ENCODE data around the gene SORL1-AS1.

SORL1-AS1 gene

DNA sequence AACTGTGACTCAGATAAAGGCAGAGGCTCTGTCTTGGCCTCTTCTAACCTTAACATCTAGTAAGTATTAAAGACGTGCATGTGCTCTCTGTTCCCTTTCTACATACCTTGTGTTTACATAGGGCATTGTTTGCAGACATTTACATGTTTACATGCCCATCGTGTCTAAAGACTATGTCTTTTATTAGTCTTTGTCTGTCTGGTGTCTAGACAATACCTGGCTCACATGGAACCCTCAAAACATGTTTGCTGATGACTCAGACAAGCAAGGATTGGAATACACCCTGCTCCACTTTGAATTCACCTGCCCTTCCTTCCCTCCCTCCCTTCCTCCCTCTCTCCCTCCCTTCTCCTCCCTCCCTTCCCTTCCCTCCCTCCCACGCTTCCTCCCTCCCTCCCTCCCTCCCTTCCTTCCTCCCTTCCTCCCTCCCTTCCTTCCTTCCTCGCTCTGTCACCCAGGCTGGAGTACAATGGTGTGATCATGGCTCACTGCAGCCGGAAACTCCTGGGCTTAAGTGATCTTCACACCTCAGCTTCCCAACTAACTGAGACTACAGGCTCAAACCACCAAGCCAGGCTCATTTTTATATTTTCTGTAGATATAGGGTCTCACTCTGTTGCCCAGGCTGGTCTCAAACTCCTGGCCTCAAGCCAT is 23.7 kb upstream of the SORL1-AS1 start:
- DNase-seq (ENCODE audit: low spot score) = no peak

DNA sequence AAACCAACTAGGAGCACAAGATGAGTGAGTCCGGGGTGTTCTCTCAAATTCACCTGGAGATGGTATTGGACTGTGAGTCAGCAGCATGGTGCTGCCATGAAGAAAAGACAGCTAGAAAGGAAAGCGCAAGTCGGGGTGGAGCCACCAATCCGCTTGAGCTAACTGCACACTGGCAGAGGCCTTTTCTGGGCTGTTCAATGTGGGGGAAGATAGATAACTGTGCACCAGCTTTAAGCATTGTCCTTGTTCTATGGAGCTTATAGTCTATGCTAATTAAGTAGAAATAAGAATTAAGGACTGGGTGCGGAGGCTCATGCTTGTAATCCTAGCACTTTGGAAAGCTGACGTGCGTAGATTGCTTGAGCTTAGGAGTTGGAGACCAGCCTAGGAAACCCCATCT is 21.9 kb upstream of the SORL1-AS1 start:
- no peak for DNase-seq (ENCODE audit: low spot score)

DNA sequence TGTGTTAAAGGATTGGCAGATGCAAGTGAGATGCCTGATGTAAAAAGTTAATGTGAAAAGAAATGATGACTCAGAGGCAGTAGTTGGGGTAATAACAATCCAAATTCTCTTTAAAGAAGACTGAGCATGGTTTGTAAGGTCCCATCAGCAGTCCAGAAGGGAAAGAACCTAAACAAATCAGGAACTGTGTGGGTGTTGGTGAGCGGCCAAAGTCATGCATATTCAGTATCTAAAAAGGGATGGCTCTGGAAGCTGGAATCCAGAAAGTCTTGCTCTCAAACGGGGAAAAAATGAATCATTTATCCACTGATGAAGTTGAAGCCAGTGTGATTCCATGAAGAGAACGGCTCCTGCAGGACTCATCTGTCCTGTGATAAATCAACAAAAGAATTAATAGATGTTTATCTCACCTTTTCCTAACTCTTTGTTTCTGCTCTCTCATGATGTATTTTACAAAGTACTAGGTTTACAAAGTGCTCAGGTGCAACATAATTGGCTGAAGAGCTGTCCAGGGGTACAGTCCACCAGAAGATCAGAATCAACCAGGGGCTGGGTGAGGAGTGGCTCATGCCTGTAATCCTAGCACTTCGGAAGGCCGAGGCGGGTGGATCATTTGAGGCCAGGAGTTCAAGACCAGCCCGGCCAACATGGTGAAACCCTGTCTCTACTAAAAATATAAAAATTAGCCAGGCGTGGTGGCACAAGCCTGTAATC is 20.5 kb upstream of the SORL1-AS1 start:
- no peak for DNase-seq (ENCODE audit: low spot score)

DNA sequence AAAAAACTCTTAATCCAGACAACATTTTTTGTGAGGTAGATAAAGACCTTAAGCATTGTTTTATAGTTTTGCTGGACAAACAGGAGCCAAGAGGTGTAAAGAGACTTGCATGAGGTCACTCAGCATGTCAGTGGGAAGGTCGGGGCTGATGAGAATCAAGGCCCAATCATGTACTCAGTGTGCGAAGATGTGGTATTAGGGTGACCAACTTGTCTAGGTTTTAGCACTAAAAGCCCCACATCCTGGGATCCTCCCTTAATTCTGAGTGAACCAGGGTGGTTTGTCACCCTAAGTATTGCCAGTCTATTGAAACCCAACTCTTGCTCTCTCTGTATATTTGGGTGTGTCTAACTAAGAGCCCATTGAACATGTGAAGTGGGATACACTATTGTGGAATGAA is 19.5 kb upstream of the SORL1-AS1 start:
- no peak for DNase-seq (ENCODE audit: low spot score)

DNA sequence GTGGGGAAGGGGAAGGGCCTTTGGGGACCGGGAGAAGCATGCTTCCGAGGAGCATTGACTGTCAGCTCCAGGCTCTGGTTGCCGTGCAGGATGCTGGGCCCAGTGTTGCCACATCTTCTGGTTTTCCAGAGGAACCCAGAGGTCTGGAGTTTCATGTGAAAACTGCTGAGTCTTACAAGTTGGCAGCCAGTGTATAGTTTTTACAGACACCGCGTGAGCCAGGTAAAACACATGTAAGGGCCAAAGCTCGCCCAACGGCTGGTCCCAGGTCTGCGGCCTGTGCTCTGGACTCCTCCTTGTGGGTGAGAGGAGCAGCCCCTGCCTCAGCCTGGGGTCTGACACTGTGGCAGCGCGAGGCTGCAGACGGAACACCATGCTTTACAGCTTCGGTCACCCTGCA is 18.4 kb upstream of the SORL1-AS1 start:
- DNase-seq (ENCODE audit: low spot score) = no peak

DNA sequence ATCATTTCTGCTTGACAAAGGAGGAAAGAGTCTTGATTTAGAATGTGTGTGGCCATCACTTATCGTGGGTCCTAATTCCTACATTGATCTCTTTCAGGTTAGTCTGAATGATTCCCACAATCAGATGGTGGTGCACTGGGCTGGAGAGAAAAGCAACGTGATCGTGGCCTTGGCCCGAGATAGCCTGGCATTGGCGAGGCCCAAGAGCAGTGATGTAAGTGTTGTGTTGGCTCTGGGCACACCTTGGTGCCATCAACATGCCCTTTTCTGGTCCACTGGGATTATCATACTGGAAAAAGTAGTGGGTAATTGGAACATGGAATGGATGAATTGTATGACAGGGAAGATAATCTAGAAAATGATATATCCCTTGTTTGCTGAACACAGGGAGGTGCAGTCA is 17.1 kb upstream of the SORL1-AS1 start:
- DNase-seq (ENCODE audit: low spot score) = no peak

DNA sequence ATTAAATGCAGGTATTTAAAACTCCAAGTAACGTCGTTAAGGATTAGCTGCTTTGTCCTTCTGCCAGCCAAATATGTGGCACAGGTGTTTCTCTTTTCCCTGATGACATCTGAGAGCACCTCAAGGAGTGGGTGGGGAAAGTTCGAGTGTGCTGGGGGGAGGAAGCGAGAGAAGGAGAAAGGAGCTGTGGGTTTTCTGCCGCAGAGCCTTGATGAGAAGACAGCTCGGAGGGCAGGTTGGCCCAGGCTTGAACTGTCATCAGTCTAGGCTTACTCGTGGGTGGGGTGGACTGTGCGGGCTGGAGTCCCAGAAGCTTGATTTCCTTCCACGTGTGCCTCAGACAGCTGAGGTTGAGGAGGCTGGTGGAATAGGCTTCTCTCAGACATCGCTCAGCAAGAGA is 15.2 kb upstream of the SORL1-AS1 start:
- DNase-seq (ENCODE audit: low spot score) = no peak

DNA sequence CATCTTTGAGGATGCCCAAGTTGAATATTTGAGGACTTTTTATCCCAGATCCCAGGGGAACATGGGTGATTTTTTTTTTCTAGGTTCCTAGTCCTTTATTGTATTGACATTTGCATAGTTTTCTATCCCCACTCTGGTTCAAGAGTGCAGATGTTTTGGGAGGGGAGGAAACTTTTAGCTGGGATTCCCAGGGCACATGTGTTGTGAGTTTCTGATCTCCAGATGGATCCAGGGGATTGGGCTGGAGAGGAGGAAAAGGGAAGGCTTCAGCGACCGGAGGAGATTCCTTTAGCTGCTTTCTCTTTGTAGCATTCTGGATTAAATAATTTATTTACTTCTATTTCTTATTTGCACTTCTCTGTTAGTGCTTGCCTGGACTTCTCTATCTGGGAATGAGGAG is 14.7 kb upstream of the SORL1-AS1 start:
- DNase-seq (ENCODE audit: low spot score) = no peak

DNA sequence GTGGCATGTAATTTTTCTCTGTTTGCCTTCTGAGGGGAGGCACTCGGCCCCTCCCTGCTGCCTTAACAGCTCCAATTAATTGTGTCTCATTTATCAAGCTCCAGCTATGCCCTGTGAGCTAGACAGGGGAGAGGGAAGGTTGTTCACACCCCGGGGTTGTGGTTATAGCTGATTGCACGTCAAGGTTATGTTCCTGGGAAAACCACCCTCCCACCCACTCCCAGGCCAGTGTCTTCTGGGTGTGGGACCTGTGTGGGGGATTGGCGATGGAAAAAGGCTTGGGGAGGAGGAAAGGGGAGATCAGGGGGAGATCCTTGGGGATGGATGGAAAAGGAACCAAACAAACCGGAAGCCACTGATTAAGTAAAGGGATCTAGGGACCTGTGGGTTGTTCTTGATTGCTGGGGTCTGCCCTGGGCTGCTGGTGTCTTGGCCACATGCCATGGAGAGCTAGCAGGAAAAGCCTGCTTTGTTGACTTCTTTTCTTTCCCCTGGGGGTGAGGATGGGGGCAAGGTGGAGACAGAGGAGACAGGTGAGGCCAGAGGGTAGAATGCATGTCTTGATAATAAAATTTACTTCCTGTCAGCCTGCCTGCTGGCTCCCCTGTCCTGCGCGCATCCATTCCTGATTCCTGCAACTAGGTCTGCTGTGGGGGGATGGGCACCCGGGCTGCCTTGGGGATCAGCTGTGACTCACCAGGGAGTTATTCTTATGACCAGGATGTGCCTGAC is 13.5 kb upstream of the SORL1-AS1 start:
- DNase-seq (ENCODE audit: low spot score) = no peak

DNA sequence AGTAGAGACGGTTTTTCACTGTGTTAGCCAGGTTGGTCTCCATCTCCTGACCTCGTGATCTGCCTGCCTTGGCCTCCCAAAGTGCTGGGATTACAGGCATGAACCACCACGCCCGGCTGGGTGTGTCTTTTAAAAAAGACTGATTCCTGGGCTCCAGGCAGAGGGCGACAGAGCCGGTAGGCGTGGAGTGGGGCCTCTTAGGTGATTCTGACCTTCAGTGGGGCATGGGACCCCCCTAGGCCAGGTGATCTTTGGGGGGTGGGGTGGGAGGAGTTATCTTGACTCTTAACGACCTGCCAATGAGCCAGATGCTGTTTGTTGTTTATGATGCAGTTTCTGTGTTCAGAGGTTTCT is 12.9 kb upstream of the SORL1-AS1 start:
- DNase-seq (ENCODE audit: low spot score) = no peak

DNA sequence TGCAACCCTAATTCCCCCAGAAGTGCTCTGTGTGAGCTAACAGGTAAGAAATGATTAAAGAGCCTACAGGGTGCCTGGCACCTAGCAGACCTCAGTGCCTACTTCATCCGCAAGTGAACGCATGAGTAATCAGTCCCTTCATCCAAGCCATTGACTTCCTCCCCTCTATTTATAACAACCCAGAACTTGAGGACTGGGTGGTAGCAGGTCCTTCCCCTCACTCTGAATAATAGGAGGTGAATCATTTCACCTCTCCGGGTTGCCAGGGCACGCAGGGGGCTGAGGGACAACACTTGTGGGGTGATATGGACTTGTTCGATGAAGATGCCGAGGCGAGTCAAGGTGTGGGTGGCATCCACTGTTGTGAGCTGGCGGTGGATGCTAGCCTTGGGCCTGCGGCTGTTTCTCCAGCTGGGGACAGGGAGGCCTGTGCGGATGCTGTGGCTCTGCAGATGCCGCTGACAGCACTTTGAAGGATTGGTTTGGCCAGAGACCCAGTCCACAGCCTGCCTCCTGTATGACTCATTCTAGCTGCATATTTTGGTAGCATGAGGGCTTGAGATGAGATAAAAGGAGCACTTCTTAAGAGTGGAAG is 11.7 kb upstream of the SORL1-AS1 start:
- peak; percentile 64 for DNase-seq (ENCODE audit: low spot score)

DNA sequence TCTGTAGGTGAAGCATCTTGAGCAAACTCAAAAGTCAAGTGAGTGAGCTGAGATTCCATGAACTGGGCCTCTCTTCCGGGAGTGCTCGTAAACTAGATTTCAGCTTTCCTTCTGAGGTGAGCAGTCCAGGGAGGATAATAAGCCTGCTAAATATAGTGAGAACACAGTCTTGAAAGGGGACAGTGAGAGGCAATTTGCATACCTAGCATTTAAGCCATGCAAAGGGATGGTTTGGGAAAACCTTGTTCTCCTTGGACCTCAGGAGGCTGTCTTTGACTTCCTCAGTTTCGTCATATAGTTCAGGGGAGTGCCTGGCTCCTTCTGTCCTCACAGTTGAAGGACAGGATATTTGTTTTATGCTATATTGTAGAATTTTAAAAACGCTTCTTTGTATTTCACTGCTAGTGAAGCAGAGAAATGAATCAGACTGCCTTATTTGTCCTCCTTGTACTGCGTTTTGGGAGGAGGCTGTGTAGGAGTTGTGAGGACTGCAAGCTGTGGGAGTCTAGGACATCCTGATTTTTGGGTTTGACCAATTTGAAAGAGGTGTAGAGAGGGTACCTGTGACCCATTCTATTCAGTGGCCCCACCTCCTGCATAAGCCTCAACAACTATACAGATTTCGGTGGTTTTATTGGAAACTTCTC is 11.0 kb upstream of the SORL1-AS1 start:
- DNase-seq (ENCODE audit: low spot score) = peak; percentile 62

DNA sequence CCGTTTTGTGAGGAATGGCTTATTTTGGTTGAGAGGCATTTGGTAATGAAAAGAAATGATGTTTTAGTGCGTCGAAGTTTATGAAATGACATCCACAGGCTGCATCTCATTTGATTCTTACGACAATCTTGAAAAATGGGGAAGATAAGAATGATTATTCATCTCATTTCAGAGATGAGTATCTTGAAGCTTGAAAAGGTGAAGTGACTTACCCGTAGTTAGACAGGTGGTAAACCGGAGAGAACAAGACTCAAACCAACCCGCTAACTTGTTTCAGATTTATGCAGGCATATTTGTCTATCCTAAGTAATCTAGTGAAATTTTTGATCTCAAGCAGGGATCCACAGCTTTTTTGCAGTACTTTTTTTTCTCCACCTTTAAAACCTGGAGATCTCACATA is 9.1 kb upstream of the SORL1-AS1 start:
- no peak for DNase-seq (ENCODE audit: low spot score)

DNA sequence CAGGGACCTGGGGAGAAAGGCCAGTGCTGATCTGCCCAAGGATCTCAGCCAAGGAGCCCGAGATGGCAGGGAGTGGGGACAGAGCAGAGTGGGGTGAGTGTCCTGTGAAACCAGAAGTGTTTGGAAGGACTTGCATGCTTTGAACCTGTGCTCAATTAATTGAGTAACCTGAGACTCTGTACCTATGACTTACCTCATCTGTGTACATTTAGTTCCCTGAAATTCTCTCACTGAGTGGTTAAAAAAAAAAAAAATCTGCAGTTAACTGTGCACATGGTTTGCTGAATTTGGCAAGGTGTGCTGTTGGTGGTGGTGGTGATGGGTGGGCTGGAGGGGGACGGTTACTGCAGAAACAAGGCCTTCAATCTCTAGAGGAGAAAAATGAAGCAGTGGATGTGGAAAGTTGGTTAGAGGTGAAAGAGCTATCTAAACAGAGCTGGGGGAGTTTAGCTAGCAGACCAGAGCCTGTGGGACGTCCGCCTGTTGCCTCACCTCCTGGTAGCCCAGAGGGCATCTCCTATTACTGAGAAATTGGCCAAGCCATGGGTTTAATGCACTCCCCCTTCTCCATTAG is 8.3 kb upstream of the SORL1-AS1 start:
- no peak for DNase-seq (ENCODE audit: low spot score)

DNA sequence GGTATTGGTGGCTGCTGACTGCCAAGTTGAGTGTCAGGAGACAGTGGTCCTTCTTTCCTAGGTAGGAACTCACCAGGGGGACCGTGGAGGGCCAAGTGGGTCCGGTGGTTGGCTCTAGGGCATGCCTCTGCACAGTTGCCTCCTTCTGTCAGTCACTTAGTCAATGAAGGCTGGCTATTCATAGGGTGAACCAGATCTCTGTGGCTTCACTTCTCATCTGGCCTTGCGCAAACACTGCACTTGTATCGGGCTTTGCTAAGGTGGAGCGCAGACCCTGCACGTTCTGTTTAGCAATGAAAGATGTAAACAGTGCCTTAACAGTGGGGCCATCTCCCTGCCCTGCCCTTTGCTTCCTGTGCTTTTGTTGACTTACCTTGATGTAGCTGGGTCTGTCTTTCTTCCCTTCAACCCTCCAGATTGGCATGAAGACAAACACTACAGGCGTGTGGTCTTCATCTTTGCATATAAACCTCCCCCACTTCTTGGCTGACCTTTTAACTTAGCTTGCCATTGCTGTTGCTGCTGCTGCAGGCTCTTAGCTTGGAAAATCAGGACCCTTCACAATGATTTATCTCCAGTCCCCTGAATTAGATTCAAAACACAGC is 6.7 kb upstream of the SORL1-AS1 start:
- no peak for DNase-seq (ENCODE audit: low spot score)

DNA sequence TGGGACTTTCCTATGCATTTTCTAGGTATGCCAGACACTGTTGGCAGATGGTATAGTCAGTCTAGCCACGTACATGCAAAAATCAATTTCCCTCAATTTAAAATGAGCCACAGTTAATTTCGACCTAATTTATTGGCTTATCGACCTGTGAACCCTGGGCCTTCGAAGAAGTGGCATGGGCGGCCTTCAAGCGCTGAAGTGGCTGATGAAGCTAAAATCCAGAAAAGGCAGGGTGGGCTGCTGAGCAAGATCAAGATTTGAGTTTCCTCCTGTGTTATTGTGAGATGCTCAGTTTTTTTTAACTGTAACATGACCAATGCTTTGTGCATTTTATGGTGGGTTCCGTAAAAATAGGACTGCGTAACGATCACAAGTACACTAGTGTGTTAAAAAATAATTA is 5.8 kb upstream of the SORL1-AS1 start:
- no peak for DNase-seq (ENCODE audit: low spot score)

DNA sequence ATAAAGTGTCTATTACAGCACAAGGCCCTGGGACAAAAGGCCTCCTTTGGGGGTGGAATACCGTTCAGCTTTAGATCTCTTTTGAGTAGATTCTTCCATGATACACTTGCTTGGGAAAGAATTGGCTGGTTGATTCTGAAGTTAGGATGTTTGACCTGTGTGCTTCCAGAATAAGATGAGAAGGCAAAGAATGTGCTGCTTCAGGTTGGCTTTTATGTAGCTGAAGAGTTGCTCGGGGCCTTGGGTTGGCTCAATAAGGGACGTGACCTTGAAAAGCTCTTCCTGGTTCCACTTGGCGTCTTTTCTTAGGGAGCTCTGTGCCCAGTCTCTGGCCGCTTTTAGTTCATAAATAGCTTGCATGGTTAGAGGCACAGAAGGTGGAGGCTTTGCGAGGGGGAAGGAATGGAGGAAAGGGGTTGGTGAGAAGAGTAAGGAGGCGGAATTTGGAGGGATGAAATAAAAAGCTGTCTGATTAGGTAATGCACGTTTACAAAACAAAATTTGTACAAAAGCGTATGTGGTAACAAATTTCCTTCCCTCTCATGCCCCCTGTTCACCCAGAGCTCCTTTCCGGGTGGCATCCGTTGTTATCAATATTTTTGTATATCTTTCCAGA is 4.2 kb upstream of the SORL1-AS1 start:
- peak; percentile 42 for DNase-seq (ENCODE audit: low spot score)

DNA sequence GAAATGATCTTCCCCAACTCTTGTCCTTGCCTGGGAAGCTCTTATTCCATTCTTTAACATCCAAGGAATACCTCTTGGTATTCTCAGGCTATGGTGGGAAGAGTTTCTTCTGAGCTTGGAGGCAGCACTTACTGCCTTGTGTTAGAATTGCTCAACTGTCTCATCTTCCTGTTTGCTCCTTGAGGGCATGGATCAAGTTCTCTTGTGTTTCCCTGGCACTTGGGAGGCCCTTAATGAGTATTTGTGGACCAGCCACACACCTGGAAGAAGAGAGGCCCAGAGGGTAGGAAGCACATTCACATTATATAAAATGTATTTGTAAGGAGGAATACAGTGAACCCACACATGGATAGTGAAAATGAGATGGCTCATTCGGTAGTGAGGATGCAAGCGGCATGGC is 3.4 kb upstream of the SORL1-AS1 start:
- no peak for DNase-seq (ENCODE audit: low spot score)

DNA sequence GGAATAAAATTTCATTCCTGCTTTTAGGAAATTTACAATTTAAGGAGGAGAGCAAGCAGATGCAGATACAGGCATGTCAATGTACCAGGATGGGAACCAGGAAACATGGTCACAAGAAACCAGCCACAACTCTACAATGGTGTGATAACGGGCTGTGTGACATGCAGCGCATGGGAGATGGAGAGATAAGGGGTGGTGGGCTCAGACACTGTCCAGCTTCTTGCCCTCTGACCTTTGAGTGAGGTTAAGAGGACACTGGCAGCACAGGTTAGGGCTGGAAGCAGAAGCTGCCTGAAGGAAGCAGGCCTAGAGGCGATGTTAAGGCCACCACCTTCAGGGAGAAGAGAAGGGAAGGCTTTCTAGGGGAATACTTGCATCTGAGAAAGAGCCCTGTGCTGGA is 2.3 kb upstream of the SORL1-AS1 start:
- DNase-seq (ENCODE audit: low spot score) = no peak

DNA sequence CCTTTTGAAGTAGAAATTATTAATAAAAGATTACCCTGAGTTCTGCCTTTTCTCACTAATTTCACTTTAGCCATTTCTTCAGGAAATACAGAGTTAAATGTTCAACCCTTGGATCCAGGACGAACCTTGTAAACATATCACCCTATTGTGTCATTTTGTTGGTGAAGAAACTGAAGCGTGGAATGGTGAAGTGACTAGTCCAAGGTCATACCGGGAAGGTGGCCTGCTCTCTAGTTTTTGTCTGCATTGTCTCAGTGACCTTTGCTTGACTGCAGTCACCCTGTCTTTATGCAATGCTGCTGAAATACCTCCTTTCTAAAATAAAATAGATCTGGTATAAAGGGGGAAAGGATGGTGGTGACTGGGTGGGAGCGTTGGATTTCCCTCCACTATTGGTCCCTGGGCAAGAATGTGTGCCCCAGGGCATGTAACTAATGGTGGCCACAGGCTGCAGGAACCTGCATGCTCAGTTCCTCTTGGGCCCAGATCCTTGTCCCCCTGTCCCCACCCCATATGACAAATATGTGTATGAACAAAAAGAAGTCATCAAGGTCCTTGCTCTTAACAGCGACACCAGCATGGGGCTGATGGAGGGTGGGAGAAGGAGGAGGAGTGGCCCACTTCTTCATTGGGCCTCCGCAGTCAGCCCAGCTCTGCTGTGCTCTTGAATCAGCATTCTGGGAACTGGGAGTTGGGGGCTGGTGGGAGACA is 977 bp upstream of the SORL1-AS1 start:
- DNase-seq (ENCODE audit: low spot score) = no peak

Measured in cerebellar cortex (tissue), 1 donor.